ENCODE data around the gene PRPF39.

The PRPF39 gene

GRCh38 chr14:45082420-45082819 lies 1.5 kb upstream of the PRPF39 start:
- no peak for DNase-seq

GRCh38 chr14:45083617-45083975 lies 320 bp upstream of the PRPF39 start:
- peak; percentile 73 for DNase-seq

- DNase-seq = peak; percentile 43
These were observed 1.0 kb downstream of the PRPF39 start for GRCh38 chr14:45084946-45085346.

GRCh38 chr14:45089813-45090212 lies 5.9 kb downstream of the PRPF39 start:
- DNase-seq = no peak

- no peak for DNase-seq
These were observed 7.8 kb downstream of the PRPF39 start for GRCh38 chr14:45091710-45092109.

GRCh38 chr14:45094275-45094674 lies 10.4 kb downstream of the PRPF39 start:
- DNase-seq = no peak

GRCh38 chr14:45095143-45095542 lies 11.2 kb downstream of the PRPF39 start:
- DNase-seq = no peak

GRCh38 chr14:45096218-45096617 lies 12.3 kb downstream of the PRPF39 start:
- DNase-seq = no peak

- DNase-seq = no peak
These were observed 19.9 kb downstream of the PRPF39 start for GRCh38 chr14:45103806-45104205.

GRCh38 chr14:45104561-45104960 lies 20.6 kb downstream of the PRPF39 start:
- no peak for DNase-seq

- no peak for DNase-seq
These were observed 29.2 kb downstream of the PRPF39 start for GRCh38 chr14:45112896-45113781.

GRCh38 chr14:45114327-45114726 lies 30.4 kb downstream of the PRPF39 start:
- no peak for DNase-seq

- no peak for DNase-seq
These were observed 34.7 kb downstream of the PRPF39 start for GRCh38 chr14:45118594-45118993.

- no peak for DNase-seq
These were observed 36.2 kb downstream of the PRPF39 start for GRCh38 chr14:45120096-45120495.

- DNase-seq = no peak
These were observed 39.4 kb downstream of the PRPF39 start for GRCh38 chr14:45123271-45123670.

GRCh38 chr14:45125754-45126153 lies 41.8 kb downstream of the PRPF39 start:
- no peak for DNase-seq

GRCh38 chr14:45128963-45129629 lies 45.2 kb downstream of the PRPF39 start:
- no peak for DNase-seq

GRCh38 chr14:45133683-45134050 lies 49.8 kb downstream of the PRPF39 start:
- DNase-seq = no peak

- peak; percentile 100 for DNase-seq
These were observed 50.4 kb downstream of the PRPF39 start, which contains the start of gene FKBP3 for GRCh38 chr14:45134051-45134958. Gene FKBP3, minus strand, starts transcription at chr14:45134481. Its CDS starts 25 bp downstream, at chr14:45134456.

GRCh38 chr14:45135156-45135555 lies 51.2 kb downstream of the PRPF39 start:
- DNase-seq = peak; percentile 74

GRCh38 chr14:45135659-45136395 lies 51.9 kb downstream of the PRPF39 start, which contains the start of gene FANCM:
Gene FANCM, plus strand, starts transcription at chr14:45135930. Its CDS starts 102 bp downstream, at chr14:45136032.
- DNase-seq = peak; percentile 99

GRCh38 chr14:45136399-45136798 lies 52.5 kb downstream of the PRPF39 start:
- no peak for DNase-seq

All from DMS79 treated with DMSO at 0.1 percent for 48 hours (cell line).